ENCODE results near the gene MAPRE2.
"Not testable (repeated sequence)": the region's sequence is repeated elsewhere in the genome, so short reads cannot be mapped to it uniquely, and the experiment has no call there.

Gene MAPRE2

GRCh38 chr18:35127201-35127600 is 86.0 kb downstream of the MAPRE2 start:
- no peak for DNase-seq

- no peak for DNase-seq
These were observed 87.5 kb downstream of the MAPRE2 start for GRCh38 chr18:35128675-35129074.

- DNase-seq: no peak
These were observed 89.0 kb downstream of the MAPRE2 start for GRCh38 chr18:35130236-35130635.

DNA sequence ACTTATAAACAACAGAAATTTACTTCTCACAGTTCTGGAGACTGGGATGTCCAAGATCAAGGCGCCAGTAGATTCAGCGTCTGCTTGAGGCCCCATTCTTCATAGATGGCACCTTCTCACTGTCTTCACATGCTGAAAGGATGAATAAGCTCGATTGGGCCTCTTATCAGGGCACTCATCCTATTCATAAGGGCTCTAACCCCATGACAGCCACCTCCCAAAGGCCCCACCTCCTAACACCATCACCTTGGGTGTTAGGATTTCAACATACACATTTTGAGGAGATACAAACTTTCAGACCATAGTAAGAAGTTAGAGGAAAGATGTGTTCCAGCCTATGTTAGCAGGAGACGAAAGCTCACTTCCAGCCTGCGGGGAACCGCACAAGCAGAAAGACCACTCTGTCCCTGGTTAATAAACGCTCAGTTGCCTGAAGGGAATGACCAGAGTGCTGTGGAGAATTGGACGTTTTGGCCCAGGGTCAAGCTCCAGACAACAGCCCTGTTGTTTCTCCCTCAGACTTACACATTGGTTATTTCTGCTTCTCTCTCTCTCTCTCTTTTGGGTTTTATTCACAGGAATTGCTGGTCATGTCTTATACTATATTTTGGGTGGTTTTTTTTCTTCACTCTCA is 90.3 kb downstream of the MAPRE2 start:
- no peak for DNase-seq

DNA sequence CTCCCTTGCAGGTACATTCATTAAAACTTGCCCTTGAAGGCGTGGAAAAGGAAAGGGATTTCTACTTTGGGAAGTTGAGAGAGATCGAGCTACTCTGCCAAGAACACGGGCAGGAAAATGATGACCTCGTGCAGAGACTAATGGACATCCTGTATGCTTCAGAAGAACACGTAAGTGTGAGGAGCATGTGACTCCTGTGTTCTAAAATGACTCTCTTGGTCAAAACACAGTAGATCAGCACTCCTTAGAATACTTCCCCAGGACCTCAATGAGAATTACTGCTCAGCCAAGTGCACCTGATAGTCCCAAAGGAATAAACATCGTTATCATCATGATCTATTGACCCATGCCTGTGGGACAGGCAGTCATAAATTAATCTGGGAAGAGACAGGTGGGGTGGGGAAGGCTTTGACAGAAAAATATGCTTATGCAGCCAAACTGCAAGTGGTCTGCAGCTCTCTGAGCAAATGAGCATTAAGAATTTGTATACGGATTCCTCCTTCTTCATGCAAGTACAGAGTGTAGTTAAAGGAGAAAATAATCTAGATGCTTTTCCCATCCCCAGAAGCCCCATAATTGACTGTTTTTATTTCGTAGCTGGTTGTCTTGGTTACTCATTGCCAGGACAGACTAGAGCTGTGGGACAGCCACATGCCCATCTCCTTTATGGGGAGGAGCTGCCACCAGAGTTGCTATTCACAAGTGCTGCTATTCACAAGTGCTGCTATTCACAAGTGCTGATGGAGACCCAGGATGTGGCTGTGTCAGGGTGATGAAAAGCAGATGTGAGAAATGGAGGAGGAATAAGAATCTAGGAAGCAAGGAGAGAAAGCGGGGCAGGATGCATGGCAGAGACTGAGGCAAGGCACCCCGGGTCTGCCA is 91.0 kb downstream of the MAPRE2 start:
- DNase-seq: no peak

- DNase-seq: no peak
These were observed 93.0 kb downstream of the MAPRE2 start for GRCh38 chr18:35134190-35134730.

DNA sequence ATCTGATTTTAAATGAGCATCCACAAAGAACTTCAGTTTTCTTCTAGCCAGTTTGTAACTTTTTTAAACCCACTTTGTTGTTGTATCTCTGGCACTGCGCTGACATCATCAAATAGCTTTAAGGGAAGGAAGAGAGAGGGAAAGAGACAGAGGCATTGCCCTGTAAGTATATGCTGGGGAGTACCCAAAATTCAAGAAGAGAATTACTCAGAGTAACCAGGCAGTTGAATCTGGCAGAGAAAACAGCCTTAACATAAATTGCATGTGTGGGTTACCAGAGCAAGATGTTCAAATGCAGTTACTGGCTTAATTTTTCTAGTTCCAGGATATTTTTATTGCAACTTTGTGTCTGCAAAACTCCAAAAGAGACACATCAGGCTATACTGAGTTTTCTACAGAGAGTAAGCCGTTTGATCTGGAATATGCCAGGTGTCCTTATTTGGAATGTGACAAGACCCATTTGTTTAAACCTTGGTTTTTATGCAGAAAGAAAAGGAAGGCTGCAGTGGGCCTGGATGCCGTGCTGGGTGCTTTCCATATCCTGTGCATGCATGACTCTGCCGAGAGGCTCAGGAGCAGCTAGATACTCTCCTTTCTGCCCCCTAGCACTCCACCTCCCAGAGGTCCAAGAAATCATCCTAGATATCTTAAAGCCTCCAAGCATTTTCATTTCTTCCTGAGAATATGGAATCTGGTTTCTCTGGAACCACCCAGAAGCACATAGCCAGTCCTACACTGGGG is 93.7 kb downstream of the MAPRE2 start:
- DNase-seq: no peak

DNA sequence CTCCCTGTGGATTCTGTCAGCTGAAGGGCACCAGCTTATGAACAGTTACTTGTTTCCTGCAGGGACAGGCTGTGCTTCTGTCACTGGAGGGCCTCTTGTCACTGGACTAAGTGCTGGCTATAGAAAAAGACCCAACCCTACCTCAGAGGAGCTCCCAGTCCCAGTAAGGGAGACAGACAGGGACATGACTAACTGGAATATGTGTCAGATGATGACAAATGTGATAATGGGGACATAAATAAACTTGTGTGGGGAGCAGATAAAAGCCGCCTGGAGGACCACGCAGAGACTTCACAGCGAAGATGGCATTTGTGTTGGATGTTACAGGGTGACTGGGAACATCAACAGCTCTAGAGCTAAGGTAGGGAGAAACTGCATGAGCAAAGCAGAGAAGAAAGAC is 95.0 kb downstream of the MAPRE2 start:
- DNase-seq: no peak

DNA sequence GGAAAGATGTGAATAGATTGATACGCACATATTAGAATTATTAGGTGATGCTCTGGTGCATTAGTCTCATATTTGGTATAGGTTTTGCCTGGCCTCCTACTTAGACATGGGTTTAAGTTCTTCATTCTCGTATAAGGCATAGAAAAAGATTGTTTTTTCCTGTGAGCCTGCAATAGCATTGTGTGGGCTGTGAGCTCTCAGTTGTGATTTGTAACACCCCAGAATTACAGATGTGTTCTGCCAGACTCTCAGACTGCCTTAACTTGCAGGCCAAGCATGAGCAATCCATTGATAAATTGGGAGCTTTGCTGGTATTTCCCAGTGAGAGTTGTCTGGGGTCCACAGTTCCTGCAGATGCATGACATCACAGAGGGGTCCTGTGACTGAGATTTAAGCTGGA is 95.7 kb downstream of the MAPRE2 start:
- DNase-seq: no peak

DNA sequence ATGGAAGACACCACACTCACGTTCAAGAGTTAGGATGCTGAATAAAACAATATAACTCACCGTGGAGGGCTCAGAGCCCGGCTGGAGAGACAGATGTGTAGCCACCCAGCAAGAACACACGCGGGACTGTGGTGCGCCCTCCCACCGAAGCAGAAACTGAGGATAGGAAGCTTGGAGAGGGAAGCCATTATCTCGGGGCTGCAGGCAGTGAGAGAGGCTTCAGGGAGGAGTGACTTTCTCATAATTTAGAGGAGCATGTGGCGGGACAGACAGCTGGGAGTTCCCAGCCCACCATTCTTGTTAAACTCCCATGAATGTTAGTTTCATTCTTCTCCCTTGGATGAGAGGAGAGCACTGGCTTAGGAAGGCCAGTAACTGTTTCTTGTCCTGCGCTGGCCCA is 96.4 kb downstream of the MAPRE2 start:
- DNase-seq: no peak

DNA sequence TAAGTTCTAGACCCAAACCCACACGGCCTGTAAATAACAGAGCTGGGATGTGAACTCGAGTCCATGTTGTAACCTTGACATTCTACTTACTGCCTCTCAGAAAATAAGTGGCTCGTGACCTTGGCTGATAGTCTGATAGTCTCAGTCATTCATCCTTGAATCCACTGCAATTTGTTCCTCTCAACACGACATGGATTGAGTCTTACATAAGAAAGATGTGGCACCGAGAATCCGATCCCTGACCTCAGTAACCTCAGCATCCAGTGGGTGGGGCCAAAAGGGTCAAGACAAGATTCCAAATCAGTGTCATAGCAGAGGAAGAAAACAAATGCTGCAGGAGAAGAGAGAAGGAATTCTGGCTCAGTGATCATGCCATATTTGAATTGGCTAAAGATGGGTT is 97.6 kb downstream of the MAPRE2 start:
- no peak for DNase-seq

DNA sequence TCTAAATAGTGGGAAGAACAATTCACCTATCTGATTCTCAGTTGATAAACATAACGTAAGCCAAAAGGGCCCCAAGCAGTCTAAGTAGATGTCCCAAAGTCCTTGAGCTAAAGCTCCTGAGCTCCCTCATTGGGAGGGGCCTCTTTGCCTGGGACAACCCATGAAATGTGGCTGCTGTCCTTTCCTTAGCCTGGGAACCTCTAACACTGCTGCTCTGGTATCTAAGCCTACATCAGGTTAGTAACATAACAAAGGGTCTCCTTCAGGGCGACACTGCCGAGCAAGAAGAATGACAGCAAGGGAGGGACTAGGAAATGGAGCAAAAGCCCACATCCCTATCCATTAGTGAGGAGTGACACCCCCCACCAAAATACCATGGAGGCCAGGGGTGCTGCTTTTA is 98.3 kb downstream of the MAPRE2 start:
- DNase-seq: no peak

DNA sequence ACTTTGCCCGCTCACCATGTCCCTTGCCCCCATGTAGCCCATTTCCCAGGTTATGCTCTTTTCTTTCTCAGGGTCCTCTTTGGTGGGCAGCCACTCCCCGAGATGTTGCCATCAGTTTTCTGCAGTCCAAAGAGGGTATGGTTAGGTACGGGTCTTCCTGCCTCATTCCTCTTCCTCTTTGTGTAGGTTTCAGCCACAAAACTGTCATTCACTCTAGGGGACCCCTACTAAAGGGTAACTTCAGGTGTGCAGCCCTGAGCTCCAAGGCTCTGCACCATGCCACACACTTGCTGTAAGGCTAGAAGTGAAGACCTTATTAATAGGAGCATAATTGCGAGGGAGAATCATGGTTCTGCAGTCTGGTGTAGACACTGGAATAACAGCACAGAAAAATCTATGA is 99.9 kb downstream of the MAPRE2 start:
- DNase-seq: no peak

- DNase-seq: no peak
These were observed 100.5 kb downstream of the MAPRE2 start for GRCh38 chr18:35141567-35142274.

GRCh38 chr18:35142275-35142615 is 101.0 kb downstream of the MAPRE2 start:
- DNase-seq: no peak

GRCh38 chr18:35143622-35144596 is 102.7 kb downstream of the MAPRE2 start:
- DNase-seq: no peak

- no peak for DNase-seq
These were observed 103.5 kb downstream of the MAPRE2 start for GRCh38 chr18:35144698-35145097.

DNA sequence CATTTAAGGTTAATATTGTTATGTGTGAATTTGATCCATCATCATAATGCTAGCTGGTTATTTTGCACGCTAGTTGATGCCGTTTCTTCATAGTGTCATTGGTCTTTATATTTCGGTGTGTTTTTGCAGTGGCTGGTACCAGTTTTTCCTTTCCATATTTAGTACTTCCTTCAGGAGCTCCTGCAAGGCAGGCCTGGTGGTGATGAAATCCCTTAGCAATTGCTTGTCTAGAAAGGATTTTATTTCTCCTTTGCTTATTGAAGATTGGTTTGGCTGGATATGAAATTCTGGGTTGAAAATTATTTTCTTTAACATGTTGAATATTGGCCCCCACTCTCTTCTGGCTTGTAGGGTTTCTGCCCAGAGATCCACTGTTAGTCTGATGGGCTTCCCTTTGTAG is 109.0 kb downstream of the MAPRE2 start:
- not testable (repeated sequence) for DNase-seq

DNA sequence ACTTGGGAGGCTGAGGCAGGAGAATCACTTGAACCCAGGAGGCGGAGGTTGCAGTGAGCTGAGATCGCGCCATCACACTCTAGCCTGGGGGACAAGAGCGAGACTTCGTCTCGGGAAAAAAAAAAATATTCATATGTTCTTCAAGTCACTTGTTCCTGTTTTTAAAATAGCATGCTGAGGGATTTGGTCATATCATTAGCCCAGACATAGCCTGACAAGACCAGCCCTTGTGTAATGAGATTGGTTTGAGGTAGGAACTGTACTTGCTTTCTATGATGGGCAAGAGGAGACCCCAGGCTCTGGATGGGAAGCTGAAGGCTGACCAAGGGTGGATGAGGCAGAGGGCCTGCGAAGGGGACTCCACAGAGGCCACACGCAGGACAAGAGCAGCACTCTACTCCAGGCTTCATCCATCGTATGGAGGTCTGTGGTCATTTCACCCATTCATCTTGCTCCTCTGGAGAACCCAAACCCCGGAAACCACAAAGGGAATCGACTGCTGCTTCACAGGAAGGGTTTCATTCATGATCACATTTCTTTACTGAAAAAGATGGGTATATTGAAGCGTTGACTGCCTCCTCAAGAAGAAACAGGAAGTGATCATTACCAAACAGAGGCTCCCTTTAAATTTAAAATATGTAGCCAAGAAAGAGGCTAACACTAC is 112.5 kb downstream of the MAPRE2 start:
- peak; percentile 89 for DNase-seq

GRCh38 chr18:35155398-35156117 is 114.3 kb downstream of the MAPRE2 start:
- DNase-seq: no peak

Data from SIG-M5 (cell line).